Neutrophil (primary cell): ENCODE measurements around the gene SMPDL3B.

Experiments
- H3K27ac ChIP-seq: fragments of 200-600 bp; sonication (generic); 2 replicates; pipeline ENCODE4 v1.5.1; 2016; ENCODE audit warnings: mild to moderate bottlenecking, moderate library complexity
- H3K27me3 ChIP-seq: fragments of 200-600 bp; sonication (generic); 2 replicates; pipeline ENCODE4 v1.6.0; 2016; ENCODE audit warnings: mild to moderate bottlenecking
- H3K36me3 ChIP-seq: fragments of 200-600 bp; sonication (generic); 2 replicates; pipeline ENCODE4 v1.5.1; 2017
- H3K4me1 ChIP-seq, 2 experiments: fragments of 200-600 bp in 1 of 2; sonication (generic) in 1 of 2; 1 replicate in 1 of 2; 2 replicates in 1 of 2; pipeline versions ENCODE4 v1.5.1 to v1.6.1; 2013 to 2016; ENCODE audit warnings: low read depth in 1 of 2, low read length in 1 of 2, mild to moderate bottlenecking in 1 of 2, moderate library complexity in 1 of 2; ENCODE audit not compliant: control insufficient read depth in 1 of 2, insufficient read depth in 1 of 2
- H3K4me3 ChIP-seq, 2 experiments: fragments of 200-600 bp in 1 of 2; sonication (generic) in 1 of 2; 1 replicate in 1 of 2; 2 replicates in 1 of 2; pipeline ENCODE4 v1.5.1; 2013 to 2016; ENCODE audit warnings: low read depth in 1 of 2, low read length in 1 of 2, mild to moderate bottlenecking in 1 of 2, moderate library complexity in 1 of 2
- H3K9me3 ChIP-seq: fragments of 200-600 bp; sonication (generic); 2 replicates; pipeline ENCODE4 v1.5.1; 2016
- CTCF ChIP-seq: fragments of 200-600 bp; sonication (generic); IDR thresholded peaks from 2 replicates; pipeline ENCODE4 v1.5.1; 2016; ENCODE audit warnings: antibody characterized with exemption

SMPDL3B gene

GRCh38 chr1:27940870-27941560, 6.2 kb downstream of the SMPDL3B start:
- Histone ChIP-seq H3K4me1 (peaks cover 61 to 68% of the 10 kb centered on the region in 2 experiments), H3K9me3 (no peaks in the 10 kb centered on the region), H3K4me3 (peak overlapping the region in 1 of 2 experiments; percentile 2), H3K27ac (peak overlapping the region; percentile 91), H3K27me3 (peaks cover under 1% of the 10 kb centered on the region), H3K36me3 (no peaks in the 10 kb centered on the region)
- no peak for TF ChIP-seq CTCF

- no peak for TF ChIP-seq CTCF
- Histone ChIP-seq H3K36me3 (no peaks in the 10 kb centered on the region), H3K27me3 (no peaks in the 10 kb centered on the region), H3K4me1 (peaks cover 61 to 66% of the 10 kb centered on the region in 2 experiments), H3K9me3 (no peaks in the 10 kb centered on the region), H3K4me3 (peak overlapping the region in 1 of 2 experiments; percentile 2), H3K27ac (peak overlapping the region; percentile 91)
Observed at GRCh38 chr1:27941671-27942540, 7.1 kb downstream of the SMPDL3B start.

GRCh38 chr1:27945020-27945419, 10.2 kb downstream of the SMPDL3B start:
- H3K27ac ChIP-seq = peak overlapping the region; percentile 91
- no peaks in the 10 kb centered on the region for H3K36me3 ChIP-seq

GRCh38 chr1:27949027-27949426, 14.2 kb downstream of the SMPDL3B start:
- Histone ChIP-seq H3K9me3 (no peaks in the 10 kb centered on the region), H3K36me3 (no peaks in the 10 kb centered on the region), H3K4me1 (peaks cover 18 to 20% of the 10 kb centered on the region in 2 experiments), H3K27ac (peak overlapping the region; percentile 4), H3K4me3 (no peak overlapping the region), H3K27me3 (no peaks in the 10 kb centered on the region)
- TF ChIP-seq CTCF = no peak

More at GRCh38 chr1:27945020-27945419, 10.2 kb downstream of the SMPDL3B start:
- no peak for TF ChIP-seq CTCF
- Histone ChIP-seq H3K9me3 (no peaks in the 10 kb centered on the region), H3K27me3 (no peaks in the 10 kb centered on the region), H3K4me3 (peak overlapping the region in 1 of 2 experiments; percentile 37), H3K4me1 (peaks cover 58 to 60% of the 10 kb centered on the region in 2 experiments)

GRCh38 chr1:27951396-27951795, 16.6 kb downstream of the SMPDL3B start:
- no peak for TF ChIP-seq CTCF

More at GRCh38 chr1:27951396-27951795, 16.6 kb downstream of the SMPDL3B start:
- no peaks in the 10 kb centered on the region for H3K27me3 ChIP-seq
- H3K36me3 ChIP-seq = no peaks in the 10 kb centered on the region
- no peaks in the 10 kb centered on the region for H3K9me3 ChIP-seq
- no peak overlapping the region for H3K4me3 ChIP-seq
- H3K4me1 ChIP-seq = peaks cover 12 to 14% of the 10 kb centered on the region in 2 experiments
- no peak overlapping the region for H3K27ac ChIP-seq
